GM12878 (cell line): ENCODE results near the gene C16orf96. TPM values are rescaled to one million over a fixed set of nuclear protein-coding genes. Genes with fewer than 3 reads are reported as not detected.

Experiments
- ATAC-seq: fragments of 200-7000 bp; cut with Tn5 transposase; 3 replicates; pipeline ENCODE4 v1.9.1; 2020; ENCODE audit warnings: mild to moderate bottlenecking, moderate library complexity
- BruUV-seq: library from RNA; stranded (reverse); fragments of 400-500 nt; replicated peaks from 2 replicates; lab custom pipeline; 2021; lab: Mats Ljungman, UMichigan
- CTCF ChIA-PET: fragments of 300-600 bp; sonication (Branson Sonifier 250); formaldehyde crosslinking; extraction: SDS; loops from one replicate; lab custom pipeline; 2021; ENCODE audit warnings: inconsistent platforms; lab: Yijun Ruan, JAX
- POLR2A ChIA-PET: fragments of 350-600 bp; formaldehyde crosslinking; extraction: SDS; loops from one replicate; lab custom pipeline; 2021; ENCODE audit warnings: inconsistent platforms; lab: Charles Lee
- RAD21 ChIA-PET: fragments of 300-600 bp; sonication (Branson Sonifier 250); formaldehyde crosslinking; loops from one replicate; lab custom pipeline; 2023; ENCODE audit warnings: antibody characterized with exemption; ENCODE audit not compliant: unreplicated experiment; lab: Charles Lee
- SMC1A ChIA-PET: fragments of 300-600 bp; sonication (Branson Sonifier 250); formaldehyde crosslinking; loops from one replicate; lab custom pipeline; 2023; ENCODE audit not compliant: unreplicated experiment, uncharacterized antibody; lab: Charles Lee
- DNase-seq: peaks from one replicate; pipeline ENCODE4 v3.0.0-alpha.2; 2011; ENCODE audit warnings: low read depth, low spot score
- FAIRE-seq: peaks from 3 replicates; lab custom pipeline; 2011; peaks lifted over from hg19 to GRCh38; lab: Jason Lieb, UNC
- H2AFZ ChIP-seq: 2 replicates; pipeline ENCODE4 v1.6.0; 2011; ENCODE audit warnings: low read depth, low read length, control low read depth; ENCODE audit not compliant: control insufficient read depth
- H3K27ac ChIP-seq: 2 replicates; pipeline ENCODE4 v1.5.1; 2011; ENCODE audit warnings: control low read depth; ENCODE audit not compliant: control insufficient read depth, insufficient read depth
- H3K27me3 ChIP-seq, 2 experiments: replicated peaks in 1 of 2; 2 replicates each; pipeline versions ENCODE4 v1.6.0 to v1.6.1; 2011; ENCODE audit warnings: low read length in 1 of 2; ENCODE audit not compliant: control insufficient read depth in 2 of 2, insufficient read depth in 2 of 2
- H3K36me3 ChIP-seq, 2 experiments: 2 replicates each; pipeline ENCODE4 v1.5.1; 2011; ENCODE audit warnings: low read length in 1 of 2; ENCODE audit not compliant: control insufficient read depth in 2 of 2, insufficient read depth in 2 of 2
- H3K4me1 ChIP-seq: 2 replicates; pipeline ENCODE4 v1.6.1; 2011; ENCODE audit warnings: mild to moderate bottlenecking, low read length, moderate library complexity, mixed read lengths; ENCODE audit not compliant: control insufficient read depth, insufficient read depth
- H3K4me2 ChIP-seq: 2 replicates; pipeline ENCODE4 v1.6.0; 2011; ENCODE audit warnings: control low read depth; ENCODE audit not compliant: control insufficient read depth, insufficient read depth
- H3K4me3 ChIP-seq: fragments of 200-600 bp; sonication (generic); 2 replicates; pipeline ENCODE4 v1.5.1; 2016
- H3K79me2 ChIP-seq: 2 replicates; pipeline ENCODE4 v1.6.0; 2011; ENCODE audit warnings: low read length; ENCODE audit not compliant: control insufficient read depth, insufficient read depth
- H3K9ac ChIP-seq: 2 replicates; pipeline ENCODE4 v1.8.0; 2011; ENCODE audit warnings: low read length, control low read depth, mixed read lengths; ENCODE audit not compliant: control insufficient read depth, insufficient read depth
- H3K9me3 ChIP-seq: replicated peaks from 3 replicates; pipeline ENCODE4 v1.5.1; 2011; ENCODE audit warnings: mild to moderate bottlenecking, low read length; ENCODE audit not compliant: control insufficient read depth, insufficient read depth
- H4K20me1 ChIP-seq: 2 replicates; pipeline ENCODE4 v1.6.0; 2011; ENCODE audit not compliant: control insufficient read depth, insufficient read depth
- CUX1 ChIP-seq: IDR thresholded peaks from 2 replicates; pipeline ENCODE4 v1.6.1; 2012; ENCODE audit warnings: improper control_type of control experiment, low read depth, low read length; ENCODE audit not compliant: insufficient replicate concordance
- FOXM1 ChIP-seq: IDR thresholded peaks from 2 replicates; pipeline ENCODE4 v1.6.1; 2012; ENCODE audit warnings: low read depth, mild to moderate bottlenecking, inconsistent platforms, low read length, moderate library complexity
- IKZF2 ChIP-seq, 2 experiments: fragments of 450-650 bp; IDR thresholded peaks; 2 replicates each; pipeline ENCODE4 v1.6.1; 2017; ENCODE audit warnings: mild to moderate bottlenecking in 2 of 2, moderate library complexity in 2 of 2
- RUNX3 ChIP-seq: IDR thresholded peaks from 2 replicates; pipeline ENCODE4 v1.6.1; 2012; ENCODE audit warnings: low read length, inconsistent platforms
- ZNF24 ChIP-seq: fragments of 450-650 bp; IDR thresholded peaks from 2 replicates; pipeline ENCODE4 v1.6.1; 2017; ENCODE audit warnings: antibody characterized with exemption, mild to moderate bottlenecking
- WGBS: methylation state at CpG from one replicate; pipeline ENCODE4 v1.1.6; 2016; ENCODE audit warnings: low lambda C conversion rate; ENCODE audit not compliant: insufficient replicate concordance, insufficient coverage; ENCODE audit errors: missing lambda C conversion rate; 5-methylcytosine and 5-hydroxymethylcytosine counted together
- in situ Hi-C: fragments of 300-500 bp; cut with MboI; formaldehyde crosslinking; loops from 9 replicates; pipeline ENCODE4 v1.14.3; 2018; ENCODE audit warnings: mixed read lengths
- intact Hi-C: fragments of 100-400 bp; cut with micrococcal nuclease; formaldehyde crosslinking; loops from one replicate; pipeline ENCODE4 v1.14.2; 2022; ENCODE audit not compliant: unreplicated experiment
- polyA plus RNA-seq, 11 experiments: library from polyadenylated mRNA; depleted of rRNA in 4 of 11; unstranded in 6 of 11; stranded (reverse) in 5 of 11; fragments of >200 nt; fragmentation: Nextera tagmentation in 4 of 11; fragmentation: Illumina TruSeq in 1 of 11; extraction: Ambion mirVana in 4 of 11; extraction: Trizol in 1 of 11; gene quantifications; 1 replicate in 1 of 11; 2 replicates in 10 of 11; pipeline versions ENCODE4 v1.2.1 to v1.2.3, GENCODE V29; 2011 to 2016; ENCODE audit warnings: inconsistent platforms in 2 of 11, missing spikeins in 2 of 11, low read depth in 1 of 11
- total RNA-seq, 4 experiments: library from RNA; depleted of rRNA in 3 of 4; stranded (reverse); fragments of >200 nt in 3 of 4; fragmentation: Illumina TruSeq in 1 of 4; extraction: Trizol in 1 of 4; gene quantifications; 2 replicates each; pipeline versions ENCODE4 v1.2.1 to v1.2.3, GENCODE V29; 2013 to 2021

C16orf96 gene
- total and polyA plus RNA-seq, 10 of the 15 experiments (the other 5 are each of a cell fraction or from before 2014, with no cell fraction given) = 0.01 to 0.08 (median 0.01) TPM; not detected in 7

- TF ChIP-seq CUX1 (no peak), IKZF2 (IDR thresholded peaks at IDR 0.05) (no peak), FOXM1 (no peak)
Observed at GRCh38 chr16:4564661-4565267, 8.6 kb downstream of the C16orf96 start (continued).

GRCh38 chr16:4566144-4566543 lies 10.0 kb downstream of the C16orf96 start:
- Histone ChIP-seq H3K9ac (no peak overlapping the region), H3K4me2 (no peak overlapping the region), H3K9me3 (no peaks in the 10 kb centered on the region), H3K79me2 (no peaks in the 10 kb centered on the region), H3K4me3 (no peak overlapping the region), H3K27me3 (peaks cover 0 to 4% of the 10 kb centered on the region in 2 experiments; a peak in 2 of 4 replicates), H2AFZ (no peak overlapping the region), H4K20me1 (no peaks in the 10 kb centered on the region), H3K4me1 (peaks cover 4% of the 10 kb centered on the region; the same call in 1 of the 2 replicates), H3K27ac (no peak overlapping the region), H3K36me3 (no peaks in the 10 kb centered on the region; a peak in 1 of 4 replicates)
- no TSS peak for BruUV-seq
- FAIRE-seq (peak; percentile 80), DNase-seq (peak; percentile 21), ATAC-seq (peak; percentile 92)
- CTCF ChIA-PET = interaction anchor here (1.4 kb wide), 1 partner anchor 61 kb away, joined by 3 read pairs; no protein-coding TSS in a partner anchor
- peak; percentile 55 for TF ChIP-seq RUNX3
- no peak for TF ChIP-seq ZNF24
- SMC1A ChIA-PET = no interaction called here
- intact Hi-C loops (no loop called here), in situ Hi-C loops (no loop called here)
- POLR2A ChIA-PET = no interaction called here
- RAD21 ChIA-PET = interaction anchor here (1.1 kb wide), 1 partner anchor 76 kb away, joined by 3 read pairs; no protein-coding TSS in a partner anchor
- WGBS = 2% methylated on average over 3 of the region's 3 CpGs
